IMR-90 (cell line): Measurements from ENCODE around the gene ESF1.

Experiments used
- BHLHE40 ChIP-seq: fragments of 150-350 bp; IDR thresholded peaks from 2 replicates; pipeline ENCODE4 v1.6.1; 2016; ENCODE audit warnings: mild to moderate bottlenecking, low read depth, low read length
- CTCF ChIP-seq: conservative IDR thresholded peaks from 2 replicates; pipeline ENCODE4 v1.5.1; 2012; ENCODE audit warnings: mild to moderate bottlenecking, low read depth, low read length, improper control_type of control experiment
- POLR2A ChIP-seq: IDR thresholded peaks from 2 replicates; pipeline ENCODE4 v1.6.1; 2012; ENCODE audit warnings: mild to moderate bottlenecking, low read depth, low read length
- RCOR1 ChIP-seq: IDR thresholded peaks from 2 replicates; pipeline ENCODE4 v1.6.1; 2012; ENCODE audit warnings: mild to moderate bottlenecking, low read length, improper control_type of control experiment; ENCODE audit not compliant: insufficient replicate concordance

GRCh38 chr20:13723011-13723410 lies 61.7 kb downstream of the ESF1 start:
- TF ChIP-seq CTCF (no peak), POLR2A (no peak), BHLHE40 (no peak), RCOR1 (no peak)
